Subcutaneous adipose tissue (tissue), 4 donors: ENCODE results near the gene UBE2K. TPM values are rescaled to one million over a fixed set of nuclear protein-coding genes. Genes with fewer than 3 reads are reported as not detected.

Experiments used
- total RNA-seq, 4 donors: library from RNA; depleted of rRNA; stranded (reverse); fragments of >200 nt; gene quantifications; one replicate each; pipeline ENCODE4 v1.1.0, GENCODE V29; 2016
- TF ChIP-seq, protein P1 (sequence below): fragments of 450-650 bp; IDR thresholded peaks from one replicate; pipeline ENCODE4 v1.5.1; 2016; ENCODE audit warnings: low read depth, mild to moderate bottlenecking, control low read depth, antibody characterized with exemption, moderate library complexity

Gene UBE2K
- total RNA-seq, 4 donors from 2014 or later: 25.8 to 44.3 (median 30.3) TPM

- TF ChIP-seq, protein P1, sequence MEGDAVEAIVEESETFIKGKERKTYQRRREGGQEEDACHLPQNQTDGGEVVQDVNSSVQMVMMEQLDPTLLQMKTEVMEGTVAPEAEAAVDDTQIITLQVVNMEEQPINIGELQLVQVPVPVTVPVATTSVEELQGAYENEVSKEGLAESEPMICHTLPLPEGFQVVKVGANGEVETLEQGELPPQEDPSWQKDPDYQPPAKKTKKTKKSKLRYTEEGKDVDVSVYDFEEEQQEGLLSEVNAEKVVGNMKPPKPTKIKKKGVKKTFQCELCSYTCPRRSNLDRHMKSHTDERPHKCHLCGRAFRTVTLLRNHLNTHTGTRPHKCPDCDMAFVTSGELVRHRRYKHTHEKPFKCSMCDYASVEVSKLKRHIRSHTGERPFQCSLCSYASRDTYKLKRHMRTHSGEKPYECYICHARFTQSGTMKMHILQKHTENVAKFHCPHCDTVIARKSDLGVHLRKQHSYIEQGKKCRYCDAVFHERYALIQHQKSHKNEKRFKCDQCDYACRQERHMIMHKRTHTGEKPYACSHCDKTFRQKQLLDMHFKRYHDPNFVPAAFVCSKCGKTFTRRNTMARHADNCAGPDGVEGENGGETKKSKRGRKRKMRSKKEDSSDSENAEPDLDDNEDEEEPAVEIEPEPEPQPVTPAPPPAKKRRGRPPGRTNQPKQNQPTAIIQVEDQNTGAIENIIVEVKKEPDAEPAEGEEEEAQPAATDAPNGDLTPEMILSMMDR: no peak
Measured at GRCh38 chr4:39658756-39659155, 39.2 kb upstream of the UBE2K start.

- TF ChIP-seq, protein P1: no peak
Measured at GRCh38 chr4:39660045-39660444, 37.9 kb upstream of the UBE2K start.

DNA sequence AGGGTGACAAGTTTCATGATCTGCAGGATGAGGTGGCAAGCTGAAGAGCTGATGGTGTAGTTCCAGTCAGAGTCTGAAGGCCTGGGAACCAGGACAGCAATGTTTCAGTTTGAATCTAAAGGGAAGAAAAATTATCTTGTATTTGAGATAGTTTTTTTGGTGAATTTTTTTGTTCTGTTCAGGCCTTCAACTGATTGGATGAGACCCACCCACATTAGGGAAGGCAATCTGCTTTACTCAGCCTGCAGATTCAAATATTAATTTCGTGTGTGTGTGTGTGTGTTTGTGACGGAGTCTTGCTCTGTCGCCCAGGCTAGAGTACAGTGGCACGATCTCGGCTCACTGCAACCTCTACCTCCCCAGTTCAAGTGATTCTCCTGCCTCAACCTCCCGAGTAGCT is 37.2 kb upstream of the UBE2K start:
- TF ChIP-seq, protein P1: no peak

- TF ChIP-seq, protein P1: no peak
Measured at GRCh38 chr4:39662683-39663082, 35.3 kb upstream of the UBE2K start.

DNA sequence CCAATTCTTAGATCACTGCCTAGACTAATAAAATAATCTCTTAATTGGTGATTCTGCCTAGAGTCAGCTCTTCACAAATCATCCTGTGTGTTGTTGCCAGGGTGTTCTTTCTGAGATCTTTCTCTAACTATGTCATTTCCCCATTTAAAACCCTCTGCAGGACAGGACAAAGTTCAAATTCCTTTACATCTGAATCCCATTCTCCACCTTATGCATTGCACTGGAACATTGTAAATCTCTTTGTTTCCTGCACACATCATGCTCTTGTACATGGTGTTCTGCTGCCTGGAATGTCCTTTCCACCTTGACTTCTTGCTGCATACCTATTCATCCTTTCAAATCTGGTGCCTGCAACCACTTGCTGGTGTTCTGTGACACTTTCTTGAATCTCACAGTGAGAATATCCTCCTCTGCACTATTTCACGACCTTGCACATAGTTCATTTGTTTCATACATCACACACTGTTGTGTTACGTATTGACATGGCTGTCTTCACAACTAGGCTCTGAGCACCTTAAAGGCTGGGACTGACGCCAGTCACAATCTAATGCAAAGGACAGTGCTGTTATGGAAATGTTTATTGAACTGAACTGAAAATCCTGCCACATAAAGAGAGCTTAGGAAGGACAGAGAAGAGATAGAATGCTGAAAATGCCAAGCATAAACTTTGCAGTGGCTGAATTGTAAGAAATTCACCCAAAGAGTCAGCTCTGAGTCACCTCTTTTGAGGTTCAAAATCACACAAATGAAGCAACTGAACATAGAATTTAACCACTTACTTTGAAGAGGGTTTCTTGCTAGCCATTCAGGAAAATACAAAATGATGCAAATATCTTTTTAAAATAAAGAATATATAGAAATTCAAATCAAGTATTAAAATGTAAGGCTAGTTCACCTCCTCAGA is 32.9 kb upstream of the UBE2K start:
- TF ChIP-seq, protein P1: no peak

DNA sequence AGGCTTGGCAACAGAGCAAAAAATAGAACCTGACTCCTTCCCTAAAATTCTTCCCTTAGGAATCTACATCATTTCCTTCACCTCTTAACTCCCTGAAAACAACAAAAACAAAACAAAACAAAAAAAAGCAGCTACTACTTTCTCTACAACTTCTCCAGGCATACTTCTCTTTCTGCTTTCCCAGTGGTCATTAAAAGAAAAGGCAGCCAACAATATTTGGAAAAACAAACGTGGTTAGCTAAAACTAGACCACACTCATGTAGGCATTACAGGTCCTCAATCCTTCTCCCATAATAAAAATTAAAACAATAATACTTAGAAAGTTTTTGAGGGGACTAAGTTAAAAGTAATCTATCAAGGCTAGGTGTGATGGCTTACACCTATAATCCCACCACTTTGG is 30.2 kb upstream of the UBE2K start:
- TF ChIP-seq, protein P1: no peak

- TF ChIP-seq, protein P1: no peak
Measured at GRCh38 chr4:39668887-39669286, 29.0 kb upstream of the UBE2K start.
